ENCODE measurements around the gene PTRHD1. TPM values are rescaled to one million over a fixed set of nuclear protein-coding genes. Genes with fewer than 3 reads are reported as not detected.
A peak's percentile ranks its signal among the peaks of the same experiment; 100 is the strongest.
"Not testable (repeated sequence)": the region's sequence is repeated elsewhere in the genome, so short reads cannot be mapped to it uniquely, and the experiment has no call there.

The PTRHD1 gene
- total RNA-seq, 1 experiment from 2014 or later, result 39.2 TPM

DNA sequence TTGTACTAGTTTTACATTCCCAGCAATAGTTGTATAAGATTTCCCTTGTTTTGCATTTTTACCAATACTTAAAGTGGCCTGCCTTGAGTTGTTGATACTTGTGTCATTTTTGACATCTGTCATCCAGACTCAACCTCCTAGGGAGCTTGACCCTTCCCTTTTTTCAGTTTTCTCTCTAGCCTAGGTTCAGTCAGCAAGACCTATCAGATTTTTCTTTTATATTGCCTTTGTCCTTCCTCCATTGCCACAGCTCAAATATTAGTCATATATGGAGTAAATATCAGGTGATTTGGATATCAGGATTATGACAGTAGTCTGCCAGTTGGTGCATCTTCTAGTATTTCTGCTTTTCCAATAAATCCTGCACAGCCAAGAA, 13.5 kb upstream of the PTRHD1 start:
- POLR2A ChIA-PET, result no interaction called here
- Mint-ChIP-seq H3K36me3 (peaks cover 63% of the 10 kb centered on the region), H3K9me3 (peaks cover 43% of the 10 kb centered on the region), H3K4me3 (no peak overlapping the region), H3K27me3 (ENCODE audit: low read depth) (no peaks in the 10 kb centered on the region; the same call in none of the 2 replicates), H3K4me1 (no peaks in the 10 kb centered on the region), H3K27ac (no peak overlapping the region)
- DNase-seq (ENCODE audit: low spot score) (no peak), ATAC-seq (no peak)
- CTCF ChIA-PET, result no interaction called here
- no peak for TF ChIP-seq ZNF396 (CRISPR knock-in tag; IDR thresholded peaks at IDR 0.05; ENCODE audit: borderline replicate concordance)
- TF ChIP-seq, protein P1, sequence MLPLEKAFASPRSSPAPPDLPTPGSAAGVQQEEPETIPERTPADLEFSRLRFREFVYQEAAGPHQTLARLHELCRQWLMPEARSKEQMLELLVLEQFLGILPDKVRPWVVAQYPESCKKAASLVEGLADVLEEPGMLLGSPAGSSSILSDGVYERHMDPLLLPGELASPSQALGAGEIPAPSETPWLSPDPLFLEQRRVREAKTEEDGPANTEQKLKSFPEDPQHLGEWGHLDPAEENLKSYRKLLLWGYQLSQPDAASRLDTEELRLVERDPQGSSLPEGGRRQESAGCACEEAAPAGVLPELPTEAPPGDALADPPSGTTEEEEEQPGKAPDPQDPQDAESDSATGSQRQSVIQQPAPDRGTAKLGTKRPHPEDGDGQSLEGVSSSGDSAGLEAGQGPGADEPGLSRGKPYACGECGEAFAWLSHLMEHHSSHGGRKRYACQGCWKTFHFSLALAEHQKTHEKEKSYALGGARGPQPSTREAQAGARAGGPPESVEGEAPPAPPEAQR (CRISPR knock-in tag; IDR thresholded peaks at IDR 0.05), result no peak

DNA sequence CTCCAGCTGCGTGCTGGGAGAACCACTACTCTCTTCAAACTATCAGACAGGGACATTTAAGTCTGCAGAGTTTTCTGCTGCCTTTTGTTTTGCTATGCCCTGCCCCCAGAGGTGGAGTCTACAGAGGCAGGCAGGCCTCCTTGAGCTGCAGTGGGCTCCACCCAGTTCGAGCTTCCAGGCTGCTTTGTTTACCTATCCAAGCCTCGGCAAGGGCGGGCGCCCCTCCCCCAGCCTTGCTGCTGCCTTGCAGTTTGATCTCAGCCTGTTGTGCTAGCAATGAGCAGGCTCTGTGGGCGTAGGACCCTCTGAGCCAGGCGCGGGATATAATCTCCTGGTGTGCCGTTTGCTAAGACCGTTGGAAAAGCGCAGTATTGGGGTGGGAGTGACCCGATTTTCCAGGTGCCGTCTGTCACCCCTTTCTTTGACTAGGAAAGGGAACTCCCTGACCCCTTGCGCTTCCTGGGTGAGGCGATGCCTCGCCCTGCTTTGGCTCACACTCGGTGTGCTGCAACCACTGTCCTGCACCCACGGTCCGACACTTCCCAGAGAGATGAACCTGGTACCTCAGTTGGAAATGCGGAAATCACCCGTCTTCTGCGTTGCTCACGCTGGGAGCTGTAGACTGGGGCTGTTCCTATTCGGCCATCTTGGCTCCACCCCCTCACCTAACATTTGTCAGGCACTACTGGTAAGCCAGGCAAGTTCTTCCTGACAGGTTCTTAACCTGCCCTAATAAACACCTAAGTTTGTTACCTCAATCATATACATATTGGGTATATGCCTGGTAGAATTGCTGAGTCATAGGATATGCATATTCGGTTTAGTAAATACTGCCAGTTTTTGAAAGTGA, 12.8 kb upstream of the PTRHD1 start:
- Mint-ChIP-seq H3K9me3 (peaks cover 44% of the 10 kb centered on the region), H3K36me3 (peaks cover 68% of the 10 kb centered on the region)
- POLR2A ChIA-PET; H3K4me1 Mint-ChIP-seq; H3K27ac Mint-ChIP-seq; CTCF ChIA-PET; H3K27me3 Mint-ChIP-seq (ENCODE audit: low read depth); ATAC-seq; DNase-seq (ENCODE audit: low spot score); H3K4me3 Mint-ChIP-seq: not testable (repeated sequence)

DNA sequence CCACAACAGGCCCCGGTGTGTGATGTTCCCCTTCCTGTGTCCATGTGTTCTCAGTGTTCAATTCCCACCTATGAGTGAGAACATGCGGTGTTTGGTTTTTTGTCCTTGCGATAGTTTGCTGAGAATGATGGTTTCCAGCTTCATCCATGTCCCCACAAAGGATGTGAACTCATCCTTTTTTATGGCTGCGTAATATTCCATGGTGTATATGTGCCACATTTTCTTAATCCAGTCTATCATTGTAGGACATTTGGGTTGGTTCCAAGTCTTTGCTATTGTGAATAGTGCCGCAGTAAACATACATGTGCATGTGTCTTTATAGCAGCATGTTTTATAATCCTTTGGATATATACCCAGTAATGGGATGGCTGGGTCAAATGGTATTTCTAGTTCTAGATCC, 7.3 kb upstream of the PTRHD1 start:
- H3K27ac Mint-ChIP-seq; H3K4me1 Mint-ChIP-seq; DNase-seq (ENCODE audit: low spot score); CTCF ChIA-PET; H3K4me3 Mint-ChIP-seq; POLR2A ChIA-PET; ATAC-seq; H3K27me3 Mint-ChIP-seq (ENCODE audit: low read depth): not testable (repeated sequence)
- H3K36me3 Mint-ChIP-seq, result peaks cover 90% of the 10 kb centered on the region
- H3K9me3 Mint-ChIP-seq, result peaks cover 40% of the 10 kb centered on the region

DNA sequence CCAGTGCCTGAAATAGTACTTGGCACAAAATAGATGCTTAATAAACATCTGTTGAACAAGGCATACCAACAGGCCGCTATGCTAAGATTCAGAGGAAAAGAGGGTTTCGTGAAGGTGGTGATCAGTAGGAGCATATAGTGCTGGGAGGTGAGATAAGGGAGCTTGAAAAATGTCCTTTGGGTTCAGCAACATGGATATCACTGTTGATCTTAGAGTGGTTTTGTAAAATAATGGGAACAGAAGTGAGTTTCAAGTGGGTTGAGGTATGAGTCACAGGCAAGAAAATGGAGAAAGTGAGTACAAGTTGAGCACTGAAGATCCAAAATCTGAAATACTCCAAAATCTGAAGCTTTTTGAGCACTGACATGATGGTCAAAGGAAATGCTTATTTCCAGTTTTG, 4.5 kb upstream of the PTRHD1 start:
- peaks cover 69% of the 10 kb centered on the region for H3K36me3 Mint-ChIP-seq

DNA sequence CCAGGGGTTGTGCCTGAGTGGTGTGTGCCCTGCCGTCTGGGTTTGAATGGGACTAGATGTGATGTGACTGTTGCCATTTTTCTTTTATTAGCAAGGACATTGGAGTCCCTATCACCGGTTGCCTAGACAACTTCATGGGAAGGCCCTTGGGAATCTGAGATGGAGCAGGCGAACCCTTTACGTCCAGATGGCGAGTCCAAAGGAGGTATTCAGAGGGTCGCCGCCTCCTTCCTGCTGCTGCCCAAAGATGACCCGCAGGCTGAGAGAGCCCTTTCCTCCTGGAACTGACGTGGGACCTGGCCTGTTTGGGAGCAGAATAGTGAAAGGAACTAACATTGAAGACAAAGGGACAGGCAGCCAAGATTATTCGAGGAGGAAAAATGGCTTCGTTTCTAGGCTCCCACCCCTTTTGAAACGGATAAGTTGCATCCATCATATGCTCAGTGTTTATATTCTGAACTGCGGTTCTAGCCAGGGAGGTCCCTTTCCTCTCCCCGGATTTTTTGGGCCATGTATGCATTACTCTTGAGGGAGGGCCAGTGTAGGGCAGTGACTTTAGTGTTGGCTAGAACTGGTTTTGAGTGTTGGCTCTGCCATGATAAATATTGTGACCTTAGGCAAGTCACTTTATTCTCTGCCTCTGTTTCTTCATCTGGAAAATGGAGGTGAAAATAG, 707 bp upstream of the PTRHD1 start:
- peak; percentile 24 for DNase-seq (ENCODE audit: low spot score)
- peak; percentile 4 for ATAC-seq
- peak overlapping the region; percentile 99 for H3K27ac Mint-ChIP-seq
- peak overlapping the region; percentile 97 for H3K4me3 Mint-ChIP-seq
- no peaks in the 10 kb centered on the region for H3K9me3 Mint-ChIP-seq
- peaks cover 45% of the 10 kb centered on the region for H3K4me1 Mint-ChIP-seq
- ChIA-PET POLR2A (interaction anchor here (1.4 kb wide), 1 partner anchor 28 kb away, joined by 4 read pairs; no protein-coding TSS in a partner anchor), CTCF (interaction anchor here (1.1 to 4.2 kb wide), 2 partner anchors 34 to 180 kb away, joined by 10 to 27 read pairs; no protein-coding TSS in a partner anchor)
- TF ChIP-seq JUN (CRISPR knock-in tag; IDR thresholded peaks at IDR 0.05), result no peak
- TF ChIP-seq NFATC4 (CRISPR knock-in tag; IDR thresholded peaks at IDR 0.05), result no peak
- TF ChIP-seq EMX1 (CRISPR knock-in tag; IDR thresholded peaks at IDR 0.05), result no peak
- no peak for TF ChIP-seq TEAD1 (CRISPR knock-in tag; IDR thresholded peaks at IDR 0.05)
- no peak for TF ChIP-seq IRF2 (CRISPR knock-in tag; IDR thresholded peaks at IDR 0.05; ENCODE audit: borderline replicate concordance, low read depth)
- TF ChIP-seq FOXK1 (CRISPR knock-in tag; IDR thresholded peaks at IDR 0.05), result no peak
- TF ChIP-seq, protein P2, sequence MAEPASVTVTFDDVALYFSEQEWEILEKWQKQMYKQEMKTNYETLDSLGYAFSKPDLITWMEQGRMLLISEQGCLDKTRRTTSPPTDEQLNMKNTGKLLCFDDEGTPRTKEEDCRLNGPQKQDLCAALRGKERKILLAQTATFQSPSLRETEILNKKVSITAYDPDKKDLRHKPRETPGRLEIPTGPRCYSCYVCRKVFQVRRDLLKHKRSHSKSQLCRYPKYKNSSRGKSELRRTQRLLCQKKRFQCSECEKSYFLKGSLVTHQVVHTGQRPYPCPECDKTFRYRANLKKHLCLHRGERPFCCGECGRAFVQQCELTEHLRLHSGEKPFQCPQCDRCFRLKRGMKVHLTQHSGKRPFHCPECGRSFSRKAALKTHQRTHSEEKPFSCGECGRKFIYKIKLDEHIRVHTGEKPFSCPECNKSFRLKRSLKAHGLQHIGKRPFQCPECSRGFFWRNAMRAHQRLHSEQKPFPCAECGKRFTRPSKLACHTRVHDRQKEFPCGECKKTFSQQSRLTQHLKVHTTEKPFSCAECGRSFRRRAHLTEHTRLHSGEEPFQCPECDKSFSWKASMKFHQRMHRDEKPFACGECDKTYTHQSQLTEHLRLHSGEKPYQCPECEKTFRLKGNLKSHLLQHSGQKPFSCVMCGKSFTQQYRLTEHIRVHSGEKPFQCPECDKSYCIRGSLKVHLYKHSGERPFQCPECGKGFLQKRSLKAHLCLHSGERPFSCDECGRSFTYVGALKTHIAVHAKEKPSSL (CRISPR knock-in tag; conservative IDR thresholded peaks at IDR 0.05), result no peak
- no peak for TF ChIP-seq JAZF1 (CRISPR knock-in tag; IDR thresholded peaks at IDR 0.05)
- TF ChIP-seq GABPB1 (CRISPR knock-in tag; IDR thresholded peaks at IDR 0.05), result no peak
- peaks cover 43% of the 10 kb centered on the region for H3K36me3 Mint-ChIP-seq
- H3K27me3 Mint-ChIP-seq (ENCODE audit: low read depth), result 0 out of 2 replicates have a peak, but pooled peaks cover 2% of the 10 kb centered on the region

More for the DNA sequence above, 4.5 kb upstream of the PTRHD1 start:
- Mint-ChIP-seq H3K4me3 (no peak overlapping the region), H3K4me1 (peaks cover 24% of the 10 kb centered on the region), H3K27me3 (ENCODE audit: low read depth) (0 out of 2 replicates have a peak, but pooled peaks cover 2% of the 10 kb centered on the region), H3K9me3 (peaks cover 17% of the 10 kb centered on the region; the same call in 1 of the 2 replicates), H3K27ac (no peak overlapping the region)
- DNase-seq (ENCODE audit: low spot score) (no peak), ATAC-seq (no peak)
- POLR2A ChIA-PET, result no interaction called here
- TF ChIP-seq ZNF232 (CRISPR knock-in tag; IDR thresholded peaks at IDR 0.05), result no peak
- TF ChIP-seq ZNF317 (CRISPR knock-in tag; IDR thresholded peaks at IDR 0.05; ENCODE audit: borderline replicate concordance, low read depth), result no peak
- TF ChIP-seq NR2C2 (CRISPR knock-in tag; IDR thresholded peaks at IDR 0.05), result no peak
- TF ChIP-seq TEAD1 (CRISPR knock-in tag; IDR thresholded peaks at IDR 0.05), result no peak
- TF ChIP-seq, protein P3, sequence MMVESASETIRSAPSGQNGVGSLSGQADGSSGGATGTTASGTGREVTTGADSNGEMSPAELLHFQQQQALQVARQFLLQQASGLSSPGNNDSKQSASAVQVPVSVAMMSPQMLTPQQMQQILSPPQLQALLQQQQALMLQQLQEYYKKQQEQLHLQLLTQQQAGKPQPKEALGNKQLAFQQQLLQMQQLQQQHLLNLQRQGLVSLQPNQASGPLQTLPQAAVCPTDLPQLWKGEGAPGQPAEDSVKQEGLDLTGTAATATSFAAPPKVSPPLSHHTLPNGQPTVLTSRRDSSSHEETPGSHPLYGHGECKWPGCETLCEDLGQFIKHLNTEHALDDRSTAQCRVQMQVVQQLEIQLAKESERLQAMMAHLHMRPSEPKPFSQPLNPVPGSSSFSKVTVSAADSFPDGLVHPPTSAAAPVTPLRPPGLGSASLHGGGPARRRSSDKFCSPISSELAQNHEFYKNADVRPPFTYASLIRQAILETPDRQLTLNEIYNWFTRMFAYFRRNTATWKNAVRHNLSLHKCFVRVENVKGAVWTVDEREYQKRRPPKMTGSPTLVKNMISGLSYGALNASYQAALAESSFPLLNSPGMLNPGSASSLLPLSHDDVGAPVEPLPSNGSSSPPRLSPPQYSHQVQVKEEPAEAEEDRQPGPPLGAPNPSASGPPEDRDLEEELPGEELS (CRISPR knock-in tag; IDR thresholded peaks at IDR 0.05), result no peak
- CTCF ChIA-PET, result no interaction called here
